ENCODE data around the gene SP4.
A peak's percentile ranks its signal among the peaks of the same experiment; 100 is the strongest.

Gene SP4

DNA sequence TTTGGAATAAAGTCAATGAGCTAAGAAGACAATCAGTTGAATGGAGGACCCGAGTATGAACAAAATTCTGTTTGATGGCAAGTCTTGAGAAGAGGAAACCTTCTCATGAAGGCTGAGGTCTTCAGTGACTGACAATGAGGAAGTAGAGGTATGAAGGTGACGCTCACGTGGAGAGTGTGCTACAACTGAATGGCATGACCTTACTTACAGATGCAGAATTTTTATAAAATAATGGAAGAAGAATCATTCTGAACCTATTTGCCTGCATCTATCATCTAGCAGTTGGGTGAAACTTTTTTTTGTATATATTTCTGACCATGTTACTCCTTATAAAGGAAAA lies 19.4 kb upstream of the SP4 start:
- H3K36me3 ChIP-seq (ENCODE audit: control insufficient read depth, insufficient read depth, low read length): no peaks in the 10 kb centered on the region
- no peak overlapping the region for H3K4me3 ChIP-seq (replicated peaks; ENCODE audit: low read depth, low read length)
- no peak for DNase-seq (ENCODE audit: extremely low read depth, insufficient read length)
- no peak for TF ChIP-seq CTCF (IDR thresholded peaks at IDR 0.05; ENCODE audit: insufficient read depth, low read length, poor library complexity, severe bottlenecking)
- no peaks in the 10 kb centered on the region for H3K27me3 ChIP-seq (replicated peaks; ENCODE audit: control insufficient read depth, insufficient read depth, low read length)

DNA sequence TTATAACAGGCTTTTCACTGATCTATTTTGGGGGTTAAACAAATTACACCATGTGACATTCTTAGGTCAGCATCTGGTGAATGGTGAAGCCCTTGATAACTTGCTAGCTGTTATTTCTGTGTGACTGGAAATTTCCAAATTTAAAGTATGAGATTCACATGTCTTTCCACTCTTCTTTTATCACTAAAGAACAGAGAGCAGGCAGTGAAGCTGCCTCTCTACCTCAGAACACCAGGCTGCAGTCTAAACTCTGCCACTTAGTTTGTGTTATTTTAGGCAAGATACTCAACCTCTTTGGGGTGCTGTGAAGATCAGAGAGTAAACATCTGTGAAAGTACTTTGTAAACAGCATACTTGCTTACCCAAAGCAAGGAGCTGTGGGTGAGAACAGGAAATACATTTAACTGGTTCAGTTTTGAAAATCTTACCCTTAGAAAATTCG lies 15.5 kb upstream of the SP4 start:
- no peaks in the 10 kb centered on the region for H3K36me3 ChIP-seq (ENCODE audit: control insufficient read depth, insufficient read depth, low read length)
- peak; percentile 30 for DNase-seq (ENCODE audit: extremely low read depth, insufficient read length)
- TF ChIP-seq CTCF (IDR thresholded peaks at IDR 0.05; ENCODE audit: insufficient read depth, low read length, poor library complexity, severe bottlenecking): no peak
- no peak overlapping the region for H3K4me3 ChIP-seq (replicated peaks; ENCODE audit: low read depth, low read length)
- H3K27me3 ChIP-seq (replicated peaks; ENCODE audit: control insufficient read depth, insufficient read depth, low read length): no peaks in the 10 kb centered on the region

DNA sequence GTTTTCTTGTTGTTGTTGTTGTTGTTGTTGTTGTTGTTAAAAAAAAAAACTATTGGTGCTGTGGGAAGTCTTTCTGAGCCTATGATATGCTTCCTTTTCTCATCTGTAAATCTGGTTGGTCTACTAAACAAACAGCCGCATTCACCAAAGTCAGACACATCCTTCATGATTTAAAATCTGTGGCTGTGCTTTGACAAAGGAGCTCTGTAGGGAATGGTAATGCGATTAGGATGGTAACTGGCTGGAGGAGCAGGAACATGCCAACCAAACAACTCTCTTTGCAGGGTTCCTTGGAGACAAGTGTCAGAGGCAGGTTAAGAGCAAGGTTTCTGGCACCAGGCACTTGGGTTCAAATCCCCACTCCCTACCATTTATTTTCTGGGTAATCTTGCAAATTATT lies 14.9 kb upstream of the SP4 start:
- no peak for TF ChIP-seq CTCF (IDR thresholded peaks at IDR 0.05; ENCODE audit: insufficient read depth, low read length, poor library complexity, severe bottlenecking)
- DNase-seq (ENCODE audit: extremely low read depth, insufficient read length): no peak
- H3K36me3 ChIP-seq (ENCODE audit: control insufficient read depth, insufficient read depth, low read length): no peaks in the 10 kb centered on the region
- no peak overlapping the region for H3K4me3 ChIP-seq (replicated peaks; ENCODE audit: low read depth, low read length)
- H3K27me3 ChIP-seq (replicated peaks; ENCODE audit: control insufficient read depth, insufficient read depth, low read length): no peaks in the 10 kb centered on the region

DNA sequence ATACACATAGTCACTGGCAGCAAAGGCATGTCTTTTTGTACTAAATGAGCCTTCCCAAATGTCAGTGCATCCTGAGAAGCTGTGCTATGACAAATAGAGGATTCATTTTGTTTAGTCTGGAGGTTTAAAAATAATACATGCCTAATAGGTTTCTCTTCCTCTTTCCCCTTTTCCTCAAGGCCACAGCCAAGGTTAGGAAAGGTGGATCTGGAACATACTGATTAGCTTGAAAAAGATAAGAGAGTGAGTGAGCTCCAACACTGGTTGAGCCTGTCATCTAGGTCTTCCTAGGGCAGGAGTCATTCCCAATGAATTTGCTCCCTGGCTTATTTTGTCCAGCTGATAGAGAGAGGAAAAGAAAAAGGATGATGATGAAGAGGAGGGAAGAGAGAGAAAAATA lies 14.4 kb upstream of the SP4 start:
- Histone ChIP-seq H3K36me3 (ENCODE audit: control insufficient read depth, insufficient read depth, low read length) (no peaks in the 10 kb centered on the region), H3K4me3 (replicated peaks; ENCODE audit: low read depth, low read length) (no peak overlapping the region), H3K27me3 (replicated peaks; ENCODE audit: control insufficient read depth, insufficient read depth, low read length) (no peaks in the 10 kb centered on the region)
- no peak for DNase-seq (ENCODE audit: extremely low read depth, insufficient read length)
- no peak for TF ChIP-seq CTCF (IDR thresholded peaks at IDR 0.05; ENCODE audit: insufficient read depth, low read length, poor library complexity, severe bottlenecking)

DNA sequence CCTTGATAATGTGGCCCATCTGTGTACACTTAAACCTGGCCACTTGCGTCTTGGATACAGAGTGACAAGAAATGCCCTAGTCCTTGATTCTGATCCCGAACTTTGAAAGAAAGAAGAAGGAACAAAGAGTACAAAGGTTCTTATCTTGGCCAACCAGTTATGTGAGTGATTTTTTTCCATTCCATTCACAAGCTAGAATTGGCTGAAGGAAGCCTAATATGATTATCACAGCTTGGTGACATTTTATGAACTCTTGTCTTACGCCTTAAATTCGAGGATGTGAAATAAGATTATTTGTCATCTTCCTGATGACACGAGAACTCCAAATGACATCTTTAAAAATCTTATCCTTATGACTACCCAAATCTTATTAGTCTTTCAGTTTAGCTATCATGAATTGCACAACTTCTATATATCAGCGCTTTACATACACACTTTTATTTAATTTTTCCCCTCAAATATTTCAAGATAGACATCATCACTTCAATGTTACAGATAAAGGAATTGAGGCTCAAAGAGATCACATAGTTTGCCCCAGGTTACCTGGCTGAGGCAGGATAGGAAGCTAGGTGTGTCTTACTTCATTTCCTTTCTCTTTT lies 13.0 kb upstream of the SP4 start:
- no peak for TF ChIP-seq CTCF (IDR thresholded peaks at IDR 0.05; ENCODE audit: insufficient read depth, low read length, poor library complexity, severe bottlenecking)

GRCh38 chr7:21417647-21418046 lies 10.2 kb upstream of the SP4 start:
- Histone ChIP-seq H3K36me3 (ENCODE audit: control insufficient read depth, insufficient read depth, low read length) (no peaks in the 10 kb centered on the region), H3K4me3 (replicated peaks; ENCODE audit: low read depth, low read length) (no peak overlapping the region), H3K27me3 (replicated peaks; ENCODE audit: control insufficient read depth, insufficient read depth, low read length) (no peaks in the 10 kb centered on the region)
- DNase-seq (ENCODE audit: extremely low read depth, insufficient read length): no peak
- no peak for TF ChIP-seq CTCF (IDR thresholded peaks at IDR 0.05; ENCODE audit: insufficient read depth, low read length, poor library complexity, severe bottlenecking)

More for the DNA sequence above, 13.0 kb upstream of the SP4 start:
- DNase-seq (ENCODE audit: extremely low read depth, insufficient read length): no peak
- Histone ChIP-seq H3K27me3 (replicated peaks; ENCODE audit: control insufficient read depth, insufficient read depth, low read length) (no peaks in the 10 kb centered on the region), H3K4me3 (replicated peaks; ENCODE audit: low read depth, low read length) (no peak overlapping the region), H3K36me3 (ENCODE audit: control insufficient read depth, insufficient read depth, low read length) (no peaks in the 10 kb centered on the region)

All from GM06990 (cell line).